DOHH2 (cell line): ENCODE results near the gene GATB.

Experiments used
- CTCF ChIP-seq: fragments of 200-600 bp; sonication (generic); IDR thresholded peaks from one replicate; pipeline ENCODE4 v1.5.1; 2014; ENCODE audit warnings: antibody characterized with exemption, mild to moderate bottlenecking, low read depth, low read length; ENCODE audit not compliant: poor library complexity, severe bottlenecking
- EZH2phosphoT487 ChIP-seq: fragments of 200-600 bp; sonication (generic); IDR thresholded peaks from 2 replicates; pipeline ENCODE4 v1.6.1; 2017; ENCODE audit warnings: borderline replicate concordance, mild to moderate bottlenecking, antibody characterized with exemption, low read length, moderate library complexity, mixed read lengths

DNA sequence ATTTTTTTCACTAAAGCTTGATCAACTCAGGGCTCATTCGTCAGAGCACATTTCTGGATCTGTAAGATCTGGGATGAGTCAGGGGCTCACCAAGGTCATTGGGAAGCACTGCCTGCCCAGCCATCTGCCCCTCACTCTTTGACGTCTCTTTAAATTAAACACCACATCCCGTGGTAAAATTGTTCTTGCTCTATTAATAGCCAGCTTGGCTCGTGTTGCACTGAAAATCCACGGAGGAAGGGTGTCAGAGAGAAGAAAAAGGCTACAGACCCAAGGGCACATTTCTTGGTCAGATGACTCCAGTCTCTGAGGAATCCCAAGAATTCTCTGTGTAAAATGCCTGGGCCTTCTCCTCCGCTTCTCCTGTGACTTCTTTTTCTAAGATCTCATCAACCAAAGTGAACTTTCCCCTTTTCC, 45.7 kb upstream of the GATB start:
- TF ChIP-seq CTCF (no peak), EZH2phosphoT487 (no peak)
